ENCODE measurements around the gene PSTPIP1. TPM values are rescaled to one million over a fixed set of nuclear protein-coding genes. Genes with fewer than 3 reads are reported as not detected.

The PSTPIP1 gene
- total and polyA plus RNA-seq, 2 of the 4 experiments (the other 2 are of a cell fraction): 0.36 to 1.1 TPM

GRCh38 chr15:76988867-76989780 lies 5.8 kb upstream of the PSTPIP1 start:
- no peak overlapping the region for H3K27ac ChIP-seq (ENCODE audit: insufficient read depth, low read length)
- ChIA-PET CTCF (no interaction called here), POLR2A (ENCODE audit: unreplicated experiment) (no interaction called here)
- ATAC-seq (ENCODE audit: low read depth) (no peak), DNase-seq (no peak)
- H3K4me1 ChIP-seq (ENCODE audit: control insufficient read depth, insufficient read depth, low read length): no peaks in the 10 kb centered on the region
- no peaks in the 10 kb centered on the region for H3K36me3 ChIP-seq (ENCODE audit: control insufficient read depth, insufficient read depth, low read length)
- H3K9me1 ChIP-seq (ENCODE audit: insufficient read depth, low read length): 0 out of 2 replicates have a peak, but pooled peaks cover 3% of the 10 kb centered on the region
- no peaks in the 10 kb centered on the region for H3K9me3 ChIP-seq (ENCODE audit: control insufficient read depth, insufficient read depth, low read length)
- H2BK120ac ChIP-seq (ENCODE audit: low read depth, low read length): no peak overlapping the region
- no peak overlapping the region for H3K9ac ChIP-seq (ENCODE audit: low read depth, low read length)
- intact Hi-C loops (cut with micrococcal nuclease) (no loop called here), dilution Hi-C loops (cut with HindIII; ENCODE audit: low sequenced_read_pairs, unreplicated experiment) (no loop called here), in situ Hi-C loops (cut with MboI; ENCODE audit: low sequenced_read_pairs) (no loop called here)
- no peak overlapping the region for H2AK5ac ChIP-seq (ENCODE audit: low read depth, low read length)
- H3K14ac ChIP-seq (replicated peaks; ENCODE audit: low read depth, low read length): no peak overlapping the region
- no peak overlapping the region for H3K4me2 ChIP-seq (ENCODE audit: low read depth, low read length)
- no peak overlapping the region for H2AK9ac ChIP-seq (replicated peaks; ENCODE audit: low read depth, low read length, poor library complexity)
- no peak overlapping the region for H4K5ac ChIP-seq (ENCODE audit: low read depth, low read length)
- H2BK20ac ChIP-seq (ENCODE audit: low read depth, low read length): no peak overlapping the region
- no peak overlapping the region for H3K4ac ChIP-seq (ENCODE audit: low read depth, low read length)
- 97% methylated on average over 6 of the region's 12 CpGs; no CpG with 5 or more reads in 1 of the 2 experiments for WGBS, 2 experiments (ENCODE audit: extremely low coverage in 2 of 2, insufficient read length in 1 of 2)
- H2AFZ ChIP-seq (replicated peaks; ENCODE audit: low read length, poor library complexity): no peak overlapping the region
- no TSS peak for BruUV-seq (replicated peaks)
- no peaks in the 10 kb centered on the region for H4K20me1 ChIP-seq (ENCODE audit: insufficient read depth, low read length)
- H4K91ac ChIP-seq (ENCODE audit: insufficient read depth, low read depth, low read length): no peak overlapping the region
- H3K18ac ChIP-seq (ENCODE audit: low read depth, low read length): no peak overlapping the region
- H3K56ac ChIP-seq (ENCODE audit: extremely low read depth, insufficient read depth, low read length): no peak overlapping the region
- H3K79me1 ChIP-seq (ENCODE audit: low read depth in 1 of 2, low read length in 2 of 2): no peaks in the 10 kb centered on the region
- H3K27me3 ChIP-seq (ENCODE audit: control insufficient read depth, insufficient read depth, low read length): peaks cover 34% of the 10 kb centered on the region
- no peak overlapping the region for H3K23ac ChIP-seq (ENCODE audit: low read depth, low read length)
- no peak overlapping the region for H2BK15ac ChIP-seq (ENCODE audit: low read depth, low read length)
- no peak for TF ChIP-seq RAD21 (IDR thresholded peaks at IDR 0.05; ENCODE audit: low read length)
- no peak for TF ChIP-seq ELK1 (IDR thresholded peaks at IDR 0.05; ENCODE audit: borderline replicate concordance, low read depth, low read length)
- no peak overlapping the region for H3K4me3 ChIP-seq (ENCODE audit: insufficient read depth, low read depth, low read length)
- H4K8ac ChIP-seq (ENCODE audit: low read depth in 2 of 2, low read length in 2 of 2): no peak overlapping the region
- no peak overlapping the region for H2BK5ac ChIP-seq (ENCODE audit: low read depth, low read length, poor library complexity, severe bottlenecking)
